Measurements from ENCODE around the gene ZNF491.
"Not testable (repeated sequence)": the region's sequence is repeated elsewhere in the genome, so short reads cannot be mapped to it uniquely, and the experiment has no call there.

The ZNF491 gene

DNA sequence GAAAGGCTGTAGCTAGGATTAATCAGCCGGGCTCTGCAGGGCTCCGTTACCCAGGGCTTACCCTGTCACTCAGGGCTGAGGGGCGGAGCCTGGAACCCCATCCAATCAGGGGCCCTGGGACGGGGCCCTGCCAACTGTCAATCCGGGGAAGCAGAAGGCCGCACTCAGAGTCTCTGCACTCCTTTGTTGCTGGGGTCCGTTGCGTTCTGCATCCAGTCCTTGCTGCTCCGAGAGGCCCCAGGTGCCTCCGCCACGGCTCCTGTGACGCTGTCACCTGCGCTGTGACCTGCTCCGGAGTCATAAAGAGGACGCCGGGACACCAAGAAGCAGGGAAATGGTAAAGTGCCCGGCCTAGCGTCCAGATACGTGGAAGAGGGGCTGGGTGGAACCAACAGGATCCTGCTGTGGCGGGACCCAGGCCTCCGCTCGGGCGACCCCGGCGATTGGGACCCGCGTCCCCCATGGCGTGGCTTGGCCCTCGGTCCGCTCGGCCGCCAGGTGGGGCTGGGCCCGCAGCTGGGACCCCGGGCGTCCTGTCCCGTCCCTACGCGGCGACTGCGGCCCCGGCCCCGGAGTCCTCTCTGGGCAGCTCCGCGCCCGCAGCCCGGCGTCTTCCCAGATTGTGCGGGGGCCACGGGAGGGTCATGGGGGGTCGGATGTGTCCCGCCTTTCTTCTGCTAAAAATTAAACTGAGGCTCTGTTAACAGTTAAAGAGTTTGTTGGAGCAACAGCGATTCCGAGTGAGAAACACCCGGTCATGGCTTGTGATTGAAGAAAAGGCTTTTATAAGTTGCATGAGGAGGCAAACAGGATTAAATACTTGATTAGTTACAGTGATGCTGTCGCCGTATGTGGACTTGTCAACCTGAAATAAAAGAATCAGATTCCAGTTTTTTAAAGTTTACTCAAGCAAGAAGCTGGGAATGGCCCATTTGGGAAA lies at the start of gene ZNF491:
TSS of gene ZNF491 (plus strand) at position 133 of the 940 bp plus-strand sequence. CDS start 7,431 bp downstream, outside the sequence.
- H3K36me3 ChIP-seq (ENCODE audit: insufficient read depth, low read length): no peaks in the 10 kb centered on the region
- H3K9ac ChIP-seq (ENCODE audit: low read depth, low read length): peak within 1 kb of the TSS; percentile 21; the same call in 1 of the 2 replicates
- no peaks in the 10 kb centered on the region for H3K4me1 ChIP-seq (ENCODE audit: insufficient read depth, low read length)
- no peaks in the 10 kb centered on the region; the same call in 1 of the 2 replicates for H3K9me3 ChIP-seq (ENCODE audit: control insufficient read depth, insufficient read depth, low read length)

DNA sequence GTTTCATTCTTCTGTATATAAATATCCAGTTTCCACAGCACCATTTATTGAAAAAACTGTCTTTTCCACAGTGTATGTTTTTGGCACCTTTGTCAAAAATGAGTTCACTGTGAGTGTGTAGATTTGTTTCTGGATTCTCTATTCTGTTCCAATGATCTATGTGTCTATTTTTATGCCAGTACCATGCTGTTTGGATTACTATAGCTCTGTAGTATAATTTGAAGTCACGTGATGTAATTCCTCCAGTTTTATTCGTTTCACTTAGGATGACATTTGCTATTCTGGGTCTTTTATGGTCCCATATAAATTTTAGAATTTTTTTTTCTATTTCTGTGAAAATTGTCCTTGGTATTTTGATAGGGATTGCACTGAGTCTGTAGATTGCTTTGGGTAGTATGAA lies 48.6 kb upstream of the ZNF491 start:
- Histone ChIP-seq H3K4me1 (ENCODE audit: insufficient read depth, low read length) (no peaks in the 10 kb centered on the region), H3K36me3 (ENCODE audit: insufficient read depth, low read length) (no peaks in the 10 kb centered on the region), H3K9me3 (ENCODE audit: control insufficient read depth, insufficient read depth, low read length) (no peaks in the 10 kb centered on the region; the same call in 1 of the 2 replicates), H3K9ac (ENCODE audit: low read depth, low read length) (no peak overlapping the region)

DNA sequence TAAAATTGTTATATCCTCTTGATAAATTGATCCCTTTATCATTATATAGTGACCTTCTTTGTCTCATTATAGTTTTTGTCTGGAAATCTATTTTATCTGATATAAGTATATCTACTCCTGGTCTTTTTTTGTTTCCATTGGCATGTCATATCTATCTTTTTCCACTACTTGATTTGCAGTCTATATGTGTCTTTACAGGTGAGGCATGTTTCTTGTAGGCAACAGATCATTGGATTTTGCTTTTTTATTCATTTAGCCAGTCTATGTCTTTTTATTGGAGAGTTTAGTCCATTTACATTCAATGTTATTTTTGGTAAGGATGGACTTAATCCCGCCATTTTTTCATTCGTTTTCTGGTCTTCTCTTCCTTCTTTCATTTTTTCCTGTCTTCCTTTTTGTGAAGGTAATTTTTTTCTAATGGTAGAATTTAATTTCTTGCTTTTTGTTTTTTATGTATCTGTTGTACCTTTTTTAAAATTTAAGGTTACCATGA lies 46.0 kb upstream of the ZNF491 start:
- no peaks in the 10 kb centered on the region for H3K4me1 ChIP-seq (ENCODE audit: insufficient read depth, low read length)
- peaks cover 5% of the 10 kb centered on the region for H3K9me3 ChIP-seq (ENCODE audit: control insufficient read depth, insufficient read depth, low read length)
- no peak overlapping the region for H3K9ac ChIP-seq (ENCODE audit: low read depth, low read length)
- no peaks in the 10 kb centered on the region for H3K36me3 ChIP-seq (ENCODE audit: insufficient read depth, low read length)

DNA sequence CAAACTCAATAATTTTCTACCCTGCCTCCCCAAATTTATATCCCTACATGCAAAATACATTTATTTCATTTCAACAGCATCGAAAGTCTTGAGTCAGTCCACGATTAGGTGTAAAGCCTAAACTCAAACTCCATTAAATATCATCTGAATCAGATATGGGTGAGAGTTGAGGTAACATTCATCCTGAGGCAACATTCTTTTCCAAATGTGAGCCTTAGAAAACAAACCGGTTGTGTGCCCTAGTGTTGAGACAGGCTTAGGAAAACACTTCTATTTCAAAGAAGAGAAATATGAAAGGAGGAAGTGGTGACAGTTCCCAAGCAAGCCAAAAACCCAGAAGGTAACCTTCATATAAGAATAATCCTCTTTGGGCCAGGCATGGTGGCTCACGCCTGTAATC lies 43.7 kb upstream of the ZNF491 start:
- Histone ChIP-seq H3K9me3 (ENCODE audit: control insufficient read depth, insufficient read depth, low read length) (peaks cover 6% of the 10 kb centered on the region), H3K9ac (ENCODE audit: low read depth, low read length) (no peak overlapping the region)

DNA sequence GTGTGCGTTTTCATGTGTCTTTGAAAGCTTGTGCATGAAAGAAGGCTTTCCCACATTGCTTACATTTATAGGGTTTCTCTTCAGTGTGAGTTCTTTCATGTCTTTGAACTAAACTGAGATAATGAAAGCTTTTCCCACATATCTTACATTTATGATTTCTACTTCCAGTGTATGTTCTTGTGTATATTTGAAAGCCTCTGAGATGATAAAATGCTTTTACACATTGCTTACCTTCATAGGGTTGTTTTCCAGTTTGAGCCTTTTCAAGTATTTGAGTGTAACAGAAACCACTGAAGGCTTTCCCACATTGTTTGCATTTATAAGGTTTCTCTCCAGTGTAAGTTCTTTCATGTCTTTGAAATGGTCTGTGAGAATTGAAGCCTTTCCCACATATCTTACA lies 41.4 kb upstream of the ZNF491 start:
- H3K9me3 ChIP-seq (ENCODE audit: control insufficient read depth, insufficient read depth, low read length): peaks cover 6% of the 10 kb centered on the region

More for the DNA sequence above, 43.7 kb upstream of the ZNF491 start:
- Histone ChIP-seq H3K36me3 (ENCODE audit: insufficient read depth, low read length) (no peaks in the 10 kb centered on the region), H3K4me1 (ENCODE audit: insufficient read depth, low read length) (no peaks in the 10 kb centered on the region)

DNA sequence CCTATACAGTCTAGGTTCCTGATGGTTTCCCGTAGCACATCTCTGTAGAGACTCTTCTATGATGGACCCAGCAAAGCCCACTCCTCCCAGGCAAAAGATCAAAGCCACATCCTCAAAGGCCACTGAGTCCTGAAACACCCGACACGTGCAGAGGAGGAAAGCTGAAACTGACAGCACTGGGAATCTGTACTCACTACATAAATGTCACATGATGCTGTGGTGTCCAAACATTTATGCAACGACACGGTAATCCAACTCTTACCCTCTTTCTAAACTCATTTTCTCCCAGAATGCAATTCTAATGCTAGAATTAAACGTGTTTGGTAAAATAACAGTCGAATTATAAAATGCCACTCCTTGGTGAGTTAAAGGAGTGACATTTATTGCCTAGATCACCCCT lies 38.5 kb upstream of the ZNF491 start:
- Histone ChIP-seq H3K9me3 (ENCODE audit: control insufficient read depth, insufficient read depth, low read length) (peaks cover 6% of the 10 kb centered on the region; the same call in 1 of the 2 replicates), H3K9ac (ENCODE audit: low read depth, low read length) (no peak overlapping the region), H3K36me3 (ENCODE audit: insufficient read depth, low read length) (no peaks in the 10 kb centered on the region), H3K4me1 (ENCODE audit: insufficient read depth, low read length) (no peaks in the 10 kb centered on the region)

More for the DNA sequence above, 41.4 kb upstream of the ZNF491 start:
- H3K4me1 ChIP-seq (ENCODE audit: insufficient read depth, low read length): no peaks in the 10 kb centered on the region
- no peak overlapping the region for H3K9ac ChIP-seq (ENCODE audit: low read depth, low read length)
- no peaks in the 10 kb centered on the region for H3K36me3 ChIP-seq (ENCODE audit: insufficient read depth, low read length)

DNA sequence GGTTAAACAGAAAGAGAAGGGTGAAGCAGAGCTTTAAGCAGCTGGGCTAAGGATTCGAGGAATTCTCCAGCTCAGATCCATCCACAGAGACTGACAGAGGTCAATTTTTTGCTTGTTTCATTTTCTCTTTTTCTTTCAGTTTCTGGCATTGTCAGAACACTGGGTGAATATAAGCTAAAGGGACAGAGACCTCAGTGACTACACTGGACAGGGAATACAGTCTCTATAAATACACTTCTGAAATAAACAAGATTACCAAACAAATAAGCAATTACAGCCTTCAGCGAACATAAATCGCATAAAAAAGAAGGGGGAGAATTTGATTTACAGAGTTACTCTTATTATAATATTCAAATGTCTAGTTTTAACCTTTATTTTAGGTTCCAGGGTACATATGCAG lies 35.2 kb upstream of the ZNF491 start:
- H3K9ac ChIP-seq (ENCODE audit: low read depth, low read length): no peak overlapping the region
- H3K9me3 ChIP-seq (ENCODE audit: control insufficient read depth, insufficient read depth, low read length): no peaks in the 10 kb centered on the region; the same call in 1 of the 2 replicates
- H3K36me3 ChIP-seq (ENCODE audit: insufficient read depth, low read length): no peaks in the 10 kb centered on the region
- no peaks in the 10 kb centered on the region for H3K4me1 ChIP-seq (ENCODE audit: insufficient read depth, low read length)

DNA sequence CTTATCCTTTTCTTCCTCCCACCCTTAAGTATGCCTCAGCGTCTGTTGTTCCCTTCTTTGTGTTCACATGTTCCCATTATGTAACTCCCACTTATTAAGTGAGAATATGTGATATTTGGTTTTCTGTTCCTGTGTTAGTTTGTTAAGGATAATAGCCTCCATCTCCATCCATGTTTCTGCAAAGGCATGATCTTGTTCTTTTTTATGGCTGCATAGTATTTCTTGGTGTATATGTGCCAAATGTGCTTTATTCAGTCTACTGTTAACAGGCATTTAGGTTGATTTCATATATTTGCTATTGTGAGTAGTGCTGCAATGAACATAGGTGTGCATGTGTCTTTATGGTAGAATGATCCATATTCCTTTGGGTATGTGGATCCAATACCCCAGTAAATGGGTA lies 34.7 kb upstream of the ZNF491 start:
- Histone ChIP-seq H3K4me1 (ENCODE audit: insufficient read depth, low read length) (no peaks in the 10 kb centered on the region), H3K36me3 (ENCODE audit: insufficient read depth, low read length) (no peaks in the 10 kb centered on the region), H3K9me3 (ENCODE audit: control insufficient read depth, insufficient read depth, low read length) (no peaks in the 10 kb centered on the region; the same call in 1 of the 2 replicates), H3K9ac (ENCODE audit: low read depth, low read length) (no peak overlapping the region)

DNA sequence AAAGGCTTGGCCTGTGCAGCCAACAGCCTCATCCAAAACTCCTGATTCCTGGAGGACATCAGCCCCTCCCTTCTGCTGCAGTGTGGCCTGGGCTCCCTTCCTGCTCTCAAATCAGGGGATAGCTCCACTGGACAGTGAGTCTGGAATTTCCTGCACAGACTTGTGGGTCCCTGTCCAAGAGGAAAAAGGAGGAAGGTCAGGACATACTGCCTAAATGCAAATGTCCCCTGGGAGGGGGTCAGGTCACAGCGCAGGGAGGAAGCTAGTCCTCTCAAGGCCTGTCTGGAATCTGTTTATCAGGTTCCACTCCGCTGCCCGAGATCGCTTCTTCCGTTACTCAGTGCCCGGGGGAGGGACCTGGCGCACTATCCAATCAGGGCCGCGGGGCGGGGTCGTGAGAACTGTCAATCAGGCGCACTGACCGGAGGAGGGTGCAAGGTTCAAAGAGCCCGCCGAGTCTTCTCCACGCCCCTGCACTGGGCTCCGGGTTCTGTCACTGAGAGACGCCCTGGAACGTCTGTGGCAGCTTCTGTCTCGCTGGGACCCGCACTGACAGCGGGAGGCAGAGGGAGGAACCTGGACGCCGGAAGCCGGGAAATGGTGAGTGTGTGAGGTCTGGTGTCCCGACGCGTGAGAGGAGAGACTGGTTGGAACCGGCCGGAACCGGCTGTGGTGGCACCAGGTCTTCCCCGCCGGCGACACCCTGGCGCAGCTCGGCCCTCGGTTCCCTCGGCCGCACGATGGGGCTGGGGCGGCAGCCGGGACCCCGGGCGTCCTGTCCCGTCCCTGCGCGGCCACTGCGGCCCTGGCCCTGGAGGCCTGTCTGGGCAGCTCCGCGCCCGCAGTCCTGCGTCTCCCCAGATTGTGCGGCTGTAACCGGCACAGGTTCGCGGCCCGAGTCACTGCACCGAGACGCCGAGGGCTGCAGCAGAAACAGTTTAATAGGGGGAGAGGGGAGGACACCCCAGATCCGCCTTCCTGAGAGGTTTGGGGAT lies 31.4 kb upstream of the ZNF491 start, which contains the start of gene ZNF441:
TSS of gene ZNF441 (plus strand) at position 404 of the 995 bp plus-strand sequence. CDS start at position 598, 194 bp downstream.
- Histone ChIP-seq H3K9ac (ENCODE audit: low read depth, low read length) (peak within 1 kb of the TSS; percentile 37), H3K36me3 (ENCODE audit: insufficient read depth, low read length) (no peaks in the 10 kb centered on the region), H3K4me1 (ENCODE audit: insufficient read depth, low read length) (no peaks in the 10 kb centered on the region), H3K9me3 (ENCODE audit: control insufficient read depth, insufficient read depth, low read length) (no peaks in the 10 kb centered on the region; the same call in 1 of the 2 replicates)

DNA sequence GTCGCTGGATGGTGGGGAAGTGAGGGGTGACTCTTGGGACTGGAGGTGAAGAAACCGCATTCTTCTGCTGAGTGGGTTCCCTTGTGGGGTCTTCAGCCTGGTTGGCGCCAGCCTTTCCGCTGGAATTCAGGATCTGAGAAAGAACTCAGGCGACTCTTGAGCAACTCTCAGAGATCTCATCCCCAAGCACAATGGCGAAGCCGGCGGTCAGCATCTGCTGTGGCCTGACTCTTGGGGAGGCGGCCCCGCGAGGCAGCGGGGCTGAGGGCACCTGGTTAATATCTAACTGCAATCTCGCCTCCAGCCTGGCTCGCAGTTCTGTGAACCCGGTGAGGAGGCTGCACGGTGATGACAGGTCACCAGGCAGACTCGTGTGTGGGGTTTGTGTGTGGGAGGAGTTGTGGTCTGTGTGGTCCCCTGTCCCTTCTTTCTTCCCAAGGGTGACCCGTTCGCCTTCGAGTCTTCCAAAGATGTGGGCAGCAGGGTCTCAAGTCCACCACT lies 30.6 kb upstream of the ZNF491 start:
- Histone ChIP-seq H3K9me3 (ENCODE audit: control insufficient read depth, insufficient read depth, low read length) (no peaks in the 10 kb centered on the region; the same call in 1 of the 2 replicates), H3K36me3 (ENCODE audit: insufficient read depth, low read length) (no peaks in the 10 kb centered on the region), H3K9ac (ENCODE audit: low read depth, low read length) (peak overlapping the region; percentile 37; the same call in 1 of the 2 replicates), H3K4me1 (ENCODE audit: insufficient read depth, low read length) (no peaks in the 10 kb centered on the region)

DNA sequence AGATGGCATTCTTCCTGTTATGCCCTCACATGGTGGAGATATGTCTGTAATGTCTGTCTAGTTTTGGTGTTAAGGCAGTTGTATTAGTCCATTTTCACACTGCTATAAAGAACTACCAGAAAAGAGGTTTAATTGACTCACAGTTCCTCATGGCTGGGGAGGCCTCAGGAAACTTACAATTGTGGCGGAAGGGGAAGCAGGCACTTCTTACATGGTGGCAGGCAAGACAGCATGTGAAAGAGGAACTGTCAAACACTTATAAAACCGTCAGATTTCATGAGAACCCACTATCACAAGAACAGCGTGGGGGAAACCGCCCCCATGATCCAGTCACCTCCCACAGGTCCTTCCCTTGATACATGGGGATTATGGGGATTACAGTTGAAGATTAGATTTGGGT lies 28.3 kb upstream of the ZNF491 start:
- no peaks in the 10 kb centered on the region for H3K36me3 ChIP-seq (ENCODE audit: insufficient read depth, low read length)
- no peaks in the 10 kb centered on the region for H3K4me1 ChIP-seq (ENCODE audit: insufficient read depth, low read length)
- no peak overlapping the region for H3K9ac ChIP-seq (ENCODE audit: low read depth, low read length)
- no peaks in the 10 kb centered on the region; the same call in 1 of the 2 replicates for H3K9me3 ChIP-seq (ENCODE audit: control insufficient read depth, insufficient read depth, low read length)

DNA sequence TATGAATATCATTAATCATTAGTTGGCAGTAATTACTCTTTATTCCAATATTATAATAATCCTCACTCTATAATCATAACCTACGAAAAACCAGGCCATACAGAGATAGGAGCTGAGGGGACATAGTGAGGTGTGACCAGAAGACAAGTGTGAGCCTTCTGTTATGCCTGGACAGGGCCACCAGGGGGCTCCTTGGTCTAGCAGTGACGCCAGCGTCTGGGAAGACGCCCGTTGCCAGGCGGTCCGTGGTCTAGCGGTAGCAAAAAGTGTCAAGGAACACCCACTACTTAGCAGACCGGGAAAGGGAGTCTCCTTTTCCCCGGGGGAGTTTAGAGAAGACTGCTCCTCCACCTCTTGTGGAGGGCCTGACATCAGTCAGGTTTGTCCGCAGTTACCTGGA lies 26.8 kb upstream of the ZNF491 start:
- not testable (repeated sequence) for H3K9ac ChIP-seq (ENCODE audit: low read depth, low read length); H3K36me3 ChIP-seq (ENCODE audit: insufficient read depth, low read length); H3K4me1 ChIP-seq (ENCODE audit: insufficient read depth, low read length); H3K9me3 ChIP-seq (ENCODE audit: control insufficient read depth, insufficient read depth, low read length)

DNA sequence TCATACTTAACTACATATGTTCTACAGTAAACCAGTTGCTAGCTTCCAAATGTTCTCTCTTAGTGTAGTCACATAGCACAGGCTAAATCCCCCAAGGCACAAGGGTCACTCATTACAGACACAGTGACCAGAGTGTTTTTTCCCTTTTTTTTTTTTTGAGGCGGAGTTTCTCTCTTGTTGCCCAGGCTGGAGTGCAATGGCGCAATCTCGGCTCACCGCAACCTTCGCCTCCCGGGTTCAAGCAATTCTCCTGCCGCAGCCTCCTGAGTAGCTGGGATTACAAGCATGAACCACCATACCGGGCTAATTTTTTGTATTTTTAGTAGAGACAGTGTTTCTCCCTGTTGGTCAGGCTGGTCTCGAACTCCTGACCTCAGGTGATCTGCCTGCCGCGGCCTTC lies 21.7 kb upstream of the ZNF491 start:
- not testable (repeated sequence) for H3K9me3 ChIP-seq (ENCODE audit: control insufficient read depth, insufficient read depth, low read length); H3K36me3 ChIP-seq (ENCODE audit: insufficient read depth, low read length); H3K9ac ChIP-seq (ENCODE audit: low read depth, low read length); H3K4me1 ChIP-seq (ENCODE audit: insufficient read depth, low read length)
